Fibroblast of the conjunctiva (primary cell): ENCODE results near the gene GALNT4.

Source experiments
- DNase-seq: peaks from one replicate; pipeline ENCODE4 v3.0.0-alpha.2; 2010; ENCODE audit warnings: low read depth

GALNT4 gene

GRCh38 chr12:89529738-89530137, 5.1 kb upstream of the GALNT4 start:
- DNase-seq = no peak

GRCh38 chr12:89528434-89528833, 3.8 kb upstream of the GALNT4 start:
- no peak for DNase-seq

- DNase-seq = peak; percentile 44
These were observed 1.5 kb upstream of the GALNT4 start, which contains the start of gene POC1B for GRCh38 chr12:89525824-89526770. TSS of gene POC1B (minus strand) at chr12:89526047. CDS start at chr12:89525895, 152 bp downstream.

GRCh38 chr12:89525305-89525823, 768 bp upstream of the GALNT4 start:
- no peak for DNase-seq

- DNase-seq = no peak
These were observed 604 bp downstream of the GALNT4 start for GRCh38 chr12:89523843-89524540.

- no peak for DNase-seq
These were observed 1.2 kb downstream of the GALNT4 start for GRCh38 chr12:89523393-89523792.

- no peak for DNase-seq
These were observed 3.0 kb downstream of the GALNT4 start for GRCh38 chr12:89521364-89522223.

- no peak for DNase-seq
These were observed 6.9 kb downstream of the GALNT4 start for GRCh38 chr12:89517720-89518119.

- no peak for DNase-seq
These were observed 8.0 kb downstream of the GALNT4 start for GRCh38 chr12:89516633-89517032.

- no peak for DNase-seq
These were observed 9.8 kb downstream of the GALNT4 start for GRCh38 chr12:89514751-89515150.

- DNase-seq = no peak
These were observed 11.1 kb downstream of the GALNT4 start for GRCh38 chr12:89513544-89513943.

- DNase-seq = no peak
These were observed 17.4 kb downstream of the GALNT4 start for GRCh38 chr12:89507015-89507824.

GRCh38 chr12:89506050-89506449, 18.5 kb downstream of the GALNT4 start:
- no peak for DNase-seq

GRCh38 chr12:89504560-89505346, 19.8 kb downstream of the GALNT4 start:
- DNase-seq = no peak

- DNase-seq = no peak
These were observed 22.8 kb downstream of the GALNT4 start for GRCh38 chr12:89501793-89502192.

- no peak for DNase-seq
These were observed 24.7 kb downstream of the GALNT4 start for GRCh38 chr12:89499857-89500256.

- no peak for DNase-seq
These were observed 27.1 kb downstream of the GALNT4 start for GRCh38 chr12:89497467-89497866.

- DNase-seq = no peak
These were observed 27.6 kb downstream of the GALNT4 start for GRCh38 chr12:89497005-89497404.

- no peak for DNase-seq
These were observed 30.0 kb downstream of the GALNT4 start for GRCh38 chr12:89494411-89495231.
